GM12878 (cell line): ENCODE measurements around the gene ZNF816.

Source experiments
- E2F4 ChIP-seq: IDR thresholded peaks from 2 replicates; pipeline ENCODE4 v1.6.1; 2012; ENCODE audit warnings: low read depth, low read length, improper control_type of control experiment
- HCFC1 ChIP-seq: fragments of 150-350 bp; IDR thresholded peaks from 2 replicates; pipeline ENCODE4 v1.6.1; 2014; ENCODE audit warnings: low read length
- JUND ChIP-seq: IDR thresholded peaks from 2 replicates; pipeline ENCODE4 v1.6.1; 2012; ENCODE audit warnings: low read depth, mild to moderate bottlenecking, low read length, improper control_type of control experiment, moderate library complexity
- KLF5 ChIP-seq: fragments of 450-650 bp; IDR thresholded peaks from 2 replicates; pipeline ENCODE4 v1.6.1; 2014; ENCODE audit warnings: mild to moderate bottlenecking; ENCODE audit not compliant: partially characterized antibody
- MXI1 ChIP-seq: fragments of 150-350 bp; IDR thresholded peaks from 2 replicates; pipeline ENCODE4 v1.6.1; 2011; ENCODE audit warnings: low read depth, mild to moderate bottlenecking, inconsistent platforms, low read length, improper control_type of control experiment
- POLR2A ChIP-seq: IDR thresholded peaks from 2 replicates; pipeline ENCODE4 v1.6.1; 2011; ENCODE audit warnings: low read depth, mild to moderate bottlenecking, low read length
- POLR2AphosphoS5 ChIP-seq: IDR thresholded peaks from 2 replicates; pipeline ENCODE4 v1.6.1; 2011; ENCODE audit warnings: mild to moderate bottlenecking, low read length, inconsistent platforms
- STAT3 ChIP-seq: IDR thresholded peaks from 2 replicates; pipeline ENCODE4 v1.6.1; 2011; ENCODE audit warnings: low read depth, low read length, improper control_type of control experiment
- ZBED1 ChIP-seq: IDR thresholded peaks from 2 replicates; pipeline ENCODE4 v1.6.1; 2016; ENCODE audit warnings: borderline replicate concordance
- ZNF274 ChIP-seq: IDR thresholded peaks from one replicate; pipeline ENCODE4 v1.8.0; 2011; ENCODE audit not compliant: insufficient read length, insufficient read depth
- TF ChIP-seq, protein P1 (sequence below), 3 experiments: IDR thresholded peaks in 2 of 3; conservative IDR thresholded peaks in 1 of 3; 2 replicates each; pipeline ENCODE4 v1.5.1; 2011; ENCODE audit warnings: low read depth in 3 of 3, low read length in 3 of 3, mild to moderate bottlenecking in 3 of 3, control low read depth in 2 of 3, moderate library complexity in 2 of 3, inconsistent platforms in 1 of 3, mixed read lengths in 1 of 3; ENCODE audit not compliant: control insufficient read depth in 2 of 3, insufficient read depth in 1 of 3; ENCODE audit errors: extremely low read depth in 1 of 3
- TF ChIP-seq, protein P2 (sequence below): fragments of 450-650 bp; IDR thresholded peaks from 2 replicates; pipeline ENCODE4 v1.6.1; 2016; ENCODE audit warnings: mild to moderate bottlenecking
- TF ChIP-seq, protein P3 (sequence below): fragments of 450-650 bp; IDR thresholded peaks from 2 replicates; pipeline ENCODE4 v1.6.1; 2017; ENCODE audit warnings: mild to moderate bottlenecking, low read depth, inconsistent platforms; ENCODE audit not compliant: poor library complexity, severe bottlenecking

GRCh38 chr19:52936151-52936953, 26.3 kb downstream of the ZNF816 start:
- TF ChIP-seq E2F4 (no peak), POLR2A (no peak), JUND (peak; percentile 31; the same call in 1 of the 2 replicates), HCFC1 (no peak), KLF5 (no peak), POLR2AphosphoS5 (no peak), ZNF274 (no peak), STAT3 (no peak), MXI1 (no peak), ZBED1 (no peak)
- TF ChIP-seq, protein P1, sequence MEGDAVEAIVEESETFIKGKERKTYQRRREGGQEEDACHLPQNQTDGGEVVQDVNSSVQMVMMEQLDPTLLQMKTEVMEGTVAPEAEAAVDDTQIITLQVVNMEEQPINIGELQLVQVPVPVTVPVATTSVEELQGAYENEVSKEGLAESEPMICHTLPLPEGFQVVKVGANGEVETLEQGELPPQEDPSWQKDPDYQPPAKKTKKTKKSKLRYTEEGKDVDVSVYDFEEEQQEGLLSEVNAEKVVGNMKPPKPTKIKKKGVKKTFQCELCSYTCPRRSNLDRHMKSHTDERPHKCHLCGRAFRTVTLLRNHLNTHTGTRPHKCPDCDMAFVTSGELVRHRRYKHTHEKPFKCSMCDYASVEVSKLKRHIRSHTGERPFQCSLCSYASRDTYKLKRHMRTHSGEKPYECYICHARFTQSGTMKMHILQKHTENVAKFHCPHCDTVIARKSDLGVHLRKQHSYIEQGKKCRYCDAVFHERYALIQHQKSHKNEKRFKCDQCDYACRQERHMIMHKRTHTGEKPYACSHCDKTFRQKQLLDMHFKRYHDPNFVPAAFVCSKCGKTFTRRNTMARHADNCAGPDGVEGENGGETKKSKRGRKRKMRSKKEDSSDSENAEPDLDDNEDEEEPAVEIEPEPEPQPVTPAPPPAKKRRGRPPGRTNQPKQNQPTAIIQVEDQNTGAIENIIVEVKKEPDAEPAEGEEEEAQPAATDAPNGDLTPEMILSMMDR (IDR thresholded peaks at IDR 0.05 in 2 of 3, conservative IDR thresholded peaks at IDR 0.05 in 1 of 3; ENCODE audit: control insufficient read depth in 2 of 3, extremely low read depth in 1 of 3, insufficient read depth in 1 of 3, low read depth in 3 of 3, low read length in 3 of 3), result no peak
- TF ChIP-seq, protein P2, sequence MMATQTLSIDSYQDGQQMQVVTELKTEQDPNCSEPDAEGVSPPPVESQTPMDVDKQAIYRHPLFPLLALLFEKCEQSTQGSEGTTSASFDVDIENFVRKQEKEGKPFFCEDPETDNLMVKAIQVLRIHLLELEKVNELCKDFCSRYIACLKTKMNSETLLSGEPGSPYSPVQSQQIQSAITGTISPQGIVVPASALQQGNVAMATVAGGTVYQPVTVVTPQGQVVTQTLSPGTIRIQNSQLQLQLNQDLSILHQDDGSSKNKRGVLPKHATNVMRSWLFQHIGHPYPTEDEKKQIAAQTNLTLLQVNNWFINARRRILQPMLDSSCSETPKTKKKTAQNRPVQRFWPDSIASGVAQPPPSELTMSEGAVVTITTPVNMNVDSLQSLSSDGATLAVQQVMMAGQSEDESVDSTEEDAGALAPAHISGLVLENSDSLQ, result no peak; the same call in 1 of the 2 replicates
- TF ChIP-seq, protein P3, sequence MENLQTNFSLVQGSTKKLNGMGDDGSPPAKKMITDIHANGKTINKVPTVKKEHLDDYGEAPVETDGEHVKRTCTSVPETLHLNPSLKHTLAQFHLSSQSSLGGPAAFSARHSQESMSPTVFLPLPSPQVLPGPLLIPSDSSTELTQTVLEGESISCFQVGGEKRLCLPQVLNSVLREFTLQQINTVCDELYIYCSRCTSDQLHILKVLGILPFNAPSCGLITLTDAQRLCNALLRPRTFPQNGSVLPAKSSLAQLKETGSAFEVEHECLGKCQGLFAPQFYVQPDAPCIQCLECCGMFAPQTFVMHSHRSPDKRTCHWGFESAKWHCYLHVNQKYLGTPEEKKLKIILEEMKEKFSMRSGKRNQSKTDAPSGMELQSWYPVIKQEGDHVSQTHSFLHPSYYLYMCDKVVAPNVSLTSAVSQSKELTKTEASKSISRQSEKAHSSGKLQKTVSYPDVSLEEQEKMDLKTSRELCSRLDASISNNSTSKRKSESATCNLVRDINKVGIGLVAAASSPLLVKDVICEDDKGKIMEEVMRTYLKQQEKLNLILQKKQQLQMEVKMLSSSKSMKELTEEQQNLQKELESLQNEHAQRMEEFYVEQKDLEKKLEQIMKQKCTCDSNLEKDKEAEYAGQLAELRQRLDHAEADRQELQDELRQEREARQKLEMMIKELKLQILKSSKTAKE, result peak; percentile 56
